Measurements from ENCODE around the gene PHKG1.
"Not testable (repeated sequence)": the region's sequence is repeated elsewhere in the genome, so short reads cannot be mapped to it uniquely, and the experiment has no call there.

PHKG1 gene

DNA sequence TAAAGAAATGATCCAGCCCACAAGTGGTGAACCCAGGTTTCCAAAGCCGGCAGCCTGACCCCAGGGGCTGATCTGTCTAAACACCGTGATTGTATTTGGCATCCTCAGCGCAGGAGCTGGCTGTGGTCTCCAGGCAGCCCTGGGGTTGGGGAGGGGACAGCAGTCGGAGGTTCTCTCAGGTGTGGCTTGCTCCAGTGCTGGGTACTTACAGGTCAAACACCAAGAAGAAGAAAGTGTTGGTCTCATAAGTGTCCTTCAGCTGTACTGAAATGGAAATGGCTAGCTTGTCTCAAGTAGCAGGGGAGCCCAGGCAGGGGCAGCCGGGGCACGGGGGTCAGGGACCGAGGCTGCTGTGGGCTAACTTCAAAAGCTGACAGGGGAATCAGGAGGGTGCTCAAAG, 6.0 kb downstream of the PHKG1 start:
- no peak overlapping the region for H3K27ac ChIP-seq (ENCODE audit: low read length)
- no peaks in the 10 kb centered on the region for H4K20me1 ChIP-seq (ENCODE audit: insufficient read depth, low read length)
- TF ChIP-seq EZH2 (IDR thresholded peaks at IDR 0.05; ENCODE audit: borderline replicate concordance, low read depth, low read length, severe bottlenecking) (no peak), CTCF (IDR thresholded peaks at IDR 0.05; ENCODE audit: borderline replicate concordance, extremely low read depth, low read length, poor library complexity, severe bottlenecking) (no peak)
- H3K36me3 ChIP-seq (ENCODE audit: insufficient read depth, low read length) = peaks cover 22% of the 10 kb centered on the region
- no peaks in the 10 kb centered on the region for H3K79me2 ChIP-seq (ENCODE audit: insufficient read depth, low read length)
- ATAC-seq (ENCODE audit: insufficient read depth, low read depth) (no peak), DNase-seq (no peak)
- H3K9ac ChIP-seq (ENCODE audit: low read depth, low read length) = no peak overlapping the region
- H2AFZ ChIP-seq (ENCODE audit: low read depth, low read length) = no peak overlapping the region
- no peaks in the 10 kb centered on the region for H3K27me3 ChIP-seq (ENCODE audit: insufficient read depth, low read length, poor library complexity)
- no peak overlapping the region for H3K4me2 ChIP-seq (ENCODE audit: insufficient read depth, low read length)
- no peaks in the 10 kb centered on the region for H3K9me3 ChIP-seq (ENCODE audit: insufficient read depth, low read length, severe bottlenecking)
- H3K4me3 ChIP-seq (ENCODE audit: low read depth in 1 of 2, low read length in 2 of 2) = no peak overlapping the region
- H3K4me1 ChIP-seq (ENCODE audit: insufficient read depth, low read length) = no peaks in the 10 kb centered on the region

DNA sequence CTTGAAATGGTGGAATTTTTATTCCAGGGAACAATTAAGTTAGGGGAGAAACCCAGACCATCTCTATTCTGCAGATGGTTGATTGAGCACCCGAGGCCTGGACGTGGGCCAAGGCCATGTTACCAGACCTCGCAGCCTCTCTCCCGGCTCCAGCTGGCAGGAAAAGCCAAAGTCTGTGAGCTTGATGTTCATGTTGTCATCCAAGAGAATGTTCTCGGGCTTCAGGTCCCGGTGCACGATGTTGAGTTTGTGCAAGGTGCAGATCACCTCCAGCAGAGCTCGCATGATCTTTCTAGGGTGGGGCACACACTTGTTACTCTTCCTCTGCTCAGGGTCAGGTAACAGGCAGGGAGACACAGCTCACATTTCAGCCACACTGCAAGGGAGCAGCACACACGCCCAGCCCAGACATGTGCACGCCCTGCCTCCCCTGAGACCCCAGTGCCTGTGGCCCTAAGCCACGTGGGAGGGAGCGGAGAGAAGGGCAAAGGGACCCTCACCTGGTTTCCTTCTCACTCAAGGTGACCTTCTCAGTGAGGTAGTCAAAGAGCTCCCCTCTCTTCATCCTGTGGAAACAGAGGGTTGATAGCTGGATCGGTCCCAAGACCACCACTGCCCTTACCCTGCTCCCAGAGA, 9.5 kb downstream of the PHKG1 start:
- ATAC-seq (ENCODE audit: insufficient read depth, low read depth) (no peak), DNase-seq (no peak)
- Histone ChIP-seq H3K9ac (ENCODE audit: low read depth, low read length) (no peak overlapping the region), H3K27ac (ENCODE audit: low read length) (no peak overlapping the region), H3K4me1 (ENCODE audit: insufficient read depth, low read length) (no peaks in the 10 kb centered on the region), H3K36me3 (ENCODE audit: insufficient read depth, low read length) (peaks cover 48% of the 10 kb centered on the region), H3K27me3 (ENCODE audit: insufficient read depth, low read length, poor library complexity) (no peaks in the 10 kb centered on the region), H3K79me2 (ENCODE audit: insufficient read depth, low read length) (no peaks in the 10 kb centered on the region), H3K9me3 (ENCODE audit: insufficient read depth, low read length, severe bottlenecking) (no peaks in the 10 kb centered on the region), H4K20me1 (ENCODE audit: insufficient read depth, low read length) (0 out of 2 replicates have a peak, but pooled peaks cover 6% of the 10 kb centered on the region), H2AFZ (ENCODE audit: low read depth, low read length) (no peak overlapping the region), H3K4me2 (ENCODE audit: insufficient read depth, low read length) (no peak overlapping the region), H3K4me3 (ENCODE audit: low read depth in 1 of 2, low read length in 2 of 2) (no peak overlapping the region)
- TF ChIP-seq EZH2 (IDR thresholded peaks at IDR 0.05; ENCODE audit: borderline replicate concordance, low read depth, low read length, severe bottlenecking) (no peak), CTCF (IDR thresholded peaks at IDR 0.05; ENCODE audit: borderline replicate concordance, extremely low read depth, low read length, poor library complexity, severe bottlenecking) (no peak)

DNA sequence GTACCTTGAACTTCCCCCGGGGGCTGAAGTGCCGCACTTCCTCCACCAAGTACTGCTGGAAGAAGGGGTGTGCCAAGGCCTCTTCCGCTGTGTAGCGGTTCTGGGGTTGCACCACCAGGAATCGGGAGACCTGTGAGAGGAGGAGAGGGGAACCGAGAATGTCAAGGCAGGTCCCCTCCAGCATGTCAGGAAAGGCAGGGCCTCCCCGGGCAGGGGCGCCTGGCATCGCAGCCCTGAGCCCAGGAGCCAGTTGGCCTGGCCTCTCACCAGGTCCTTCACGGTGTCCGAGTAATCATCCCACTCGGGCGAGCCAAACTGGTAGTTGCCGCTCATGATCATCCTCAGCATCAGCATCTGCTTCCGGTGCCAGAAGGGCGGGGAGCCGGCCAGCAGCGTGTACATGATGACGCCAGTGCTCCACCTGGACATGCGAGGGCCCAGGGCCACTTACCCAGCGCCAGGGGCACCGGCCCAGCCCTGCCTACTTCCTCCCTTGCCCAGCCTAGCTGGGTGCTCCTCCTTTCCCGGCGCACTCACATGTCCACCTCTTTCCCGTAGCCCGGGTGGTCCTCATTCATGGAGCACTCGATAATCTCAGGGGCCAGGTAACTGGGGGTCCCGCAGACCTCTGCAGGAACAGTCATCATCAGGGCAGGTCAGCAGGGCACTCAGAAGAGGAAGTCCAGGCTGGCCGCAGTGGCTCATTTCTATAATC, 11.0 kb downstream of the PHKG1 start:
- H3K27ac ChIP-seq (ENCODE audit: low read length) = no peak overlapping the region
- no peak for TF ChIP-seq EZH2 (IDR thresholded peaks at IDR 0.05; ENCODE audit: borderline replicate concordance, low read depth, low read length, severe bottlenecking)
- TF ChIP-seq CTCF (IDR thresholded peaks at IDR 0.05; ENCODE audit: borderline replicate concordance, extremely low read depth, low read length, poor library complexity, severe bottlenecking) = no peak
- no peaks in the 10 kb centered on the region for H3K27me3 ChIP-seq (ENCODE audit: insufficient read depth, low read length, poor library complexity)
- H2AFZ ChIP-seq (ENCODE audit: low read depth, low read length) = no peak overlapping the region
- no peak overlapping the region for H3K4me3 ChIP-seq (ENCODE audit: low read depth in 1 of 2, low read length in 2 of 2)
- peaks cover 50% of the 10 kb centered on the region for H3K36me3 ChIP-seq (ENCODE audit: insufficient read depth, low read length)
- no peaks in the 10 kb centered on the region for H3K4me1 ChIP-seq (ENCODE audit: insufficient read depth, low read length)
- no peaks in the 10 kb centered on the region for H3K79me2 ChIP-seq (ENCODE audit: insufficient read depth, low read length)
- no peak for DNase-seq
- H3K9ac ChIP-seq (ENCODE audit: low read depth, low read length) = no peak overlapping the region
- 0 out of 2 replicates have a peak, but pooled peaks cover 6% of the 10 kb centered on the region for H4K20me1 ChIP-seq (ENCODE audit: insufficient read depth, low read length)
- ATAC-seq (ENCODE audit: insufficient read depth, low read depth) = no peak
- H3K9me3 ChIP-seq (ENCODE audit: insufficient read depth, low read length, severe bottlenecking) = no peaks in the 10 kb centered on the region
- H3K4me2 ChIP-seq (ENCODE audit: insufficient read depth, low read length) = no peak overlapping the region

GRCh38 chr7:56080726-56081435, 11.9 kb downstream of the PHKG1 start:
- not testable (repeated sequence) for H3K4me2 ChIP-seq (ENCODE audit: insufficient read depth, low read length); H3K4me3 ChIP-seq (ENCODE audit: low read depth in 1 of 2, low read length in 2 of 2); H3K4me1 ChIP-seq (ENCODE audit: insufficient read depth, low read length); H3K27me3 ChIP-seq (ENCODE audit: insufficient read depth, low read length, poor library complexity); H2AFZ ChIP-seq (ENCODE audit: low read depth, low read length); H3K9ac ChIP-seq (ENCODE audit: low read depth, low read length); ATAC-seq (ENCODE audit: insufficient read depth, low read depth); DNase-seq; H3K79me2 ChIP-seq (ENCODE audit: insufficient read depth, low read length); H4K20me1 ChIP-seq (ENCODE audit: insufficient read depth, low read length); H3K27ac ChIP-seq (ENCODE audit: low read length); H3K9me3 ChIP-seq (ENCODE audit: insufficient read depth, low read length, severe bottlenecking)
- peaks cover 51% of the 10 kb centered on the region for H3K36me3 ChIP-seq (ENCODE audit: insufficient read depth, low read length)

Data from DND-41 (cell line).